Tibial nerve (tissue), 3 donors: ENCODE results near the gene MICU2.

Source experiments
- CTCF ChIP-seq, 5 experiments: fragments of 200-600 bp in 3 of 5; fragments of 450-650 bp in 2 of 5; sonication (generic) in 3 of 5; IDR thresholded peaks; one replicate each; pipeline ENCODE4 v1.5.1; 2016 to 2019; ENCODE audit warnings: antibody characterized with exemption in 5 of 5, mild to moderate bottlenecking in 3 of 5, moderate library complexity in 2 of 5
- POLR2A ChIP-seq, 2 donors: fragments of 450-650 bp; IDR thresholded peaks; one replicate each; pipeline ENCODE4 v1.6.1; 2017; ENCODE audit warnings: antibody characterized with exemption in 2 of 2, mild to moderate bottlenecking in 2 of 2, moderate library complexity in 2 of 2

- TF ChIP-seq CTCF (IDR thresholded peaks at IDR 0.05) (no peak), POLR2A (IDR thresholded peaks at IDR 0.05) (no peak)
These were observed 66.9 kb downstream of the MICU2 start for GRCh38 chr13:21537105-21537504.
